ENCODE results near the gene KLHDC7A. TPM values are rescaled to one million over a fixed set of nuclear protein-coding genes. Genes with fewer than 3 reads are reported as not detected.
"Not testable (repeated sequence)": the region's sequence is repeated elsewhere in the genome, so short reads cannot be mapped to it uniquely, and the experiment has no call there.

KLHDC7A gene
- total RNA-seq, 2 donors from 2014 or later: not detected

DNA sequence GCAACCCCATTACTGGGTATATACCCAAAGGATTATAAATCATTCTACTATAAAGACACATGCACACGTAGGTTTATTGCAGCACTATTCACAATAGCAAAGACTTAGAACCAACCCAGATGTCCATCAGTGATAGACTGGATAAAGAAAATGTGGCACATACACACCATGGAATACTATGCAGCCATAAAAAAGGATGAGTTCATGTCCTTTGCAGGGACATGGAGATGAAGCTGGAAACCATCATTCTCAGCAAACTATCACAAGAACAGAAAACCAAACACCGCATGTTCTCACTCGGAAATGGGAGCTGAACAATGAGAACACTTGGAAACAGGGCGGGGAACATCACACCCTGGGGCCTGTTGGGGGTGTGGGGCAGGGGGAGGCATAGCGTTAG lies 18.2 kb upstream of the KLHDC7A start:
- not testable (repeated sequence) for H3K9me3 Mint-ChIP-seq; H3K4me3 Mint-ChIP-seq; H3K36me3 Mint-ChIP-seq (ENCODE audit: insufficient read depth in 2 of 2); DNase-seq; H3K27ac Mint-ChIP-seq; ATAC-seq (replicated peaks in 1 of 2)
- peaks cover 12% of the 10 kb centered on the region for H3K4me1 Mint-ChIP-seq (ENCODE audit: low read depth)
- peaks cover 20% of the 10 kb centered on the region for H3K27me3 Mint-ChIP-seq (ENCODE audit: low read depth)

- DNase-seq: no peak
- Mint-ChIP-seq H3K9me3 (no peaks in the 10 kb centered on the region), H3K36me3 (ENCODE audit: insufficient read depth in 2 of 2) (no peaks in the 10 kb centered on the region), H3K4me1 (ENCODE audit: low read depth) (peaks cover 12% of the 10 kb centered on the region), H3K4me3 (no peak overlapping the region), H3K27me3 (ENCODE audit: low read depth) (peaks cover 20% of the 10 kb centered on the region), H3K27ac (no peak overlapping the region)
- no peak for ATAC-seq (replicated peaks in 1 of 2)
These were observed 17.7 kb upstream of the KLHDC7A start for GRCh38 chr1:18463063-18463462.

- no peaks in the 10 kb centered on the region for H3K36me3 Mint-ChIP-seq (ENCODE audit: insufficient read depth in 2 of 2)
- no peaks in the 10 kb centered on the region for H3K9me3 Mint-ChIP-seq
- peaks cover 12% of the 10 kb centered on the region for H3K4me1 Mint-ChIP-seq (ENCODE audit: low read depth)
- no peak overlapping the region for H3K4me3 Mint-ChIP-seq
- peaks cover 18% of the 10 kb centered on the region for H3K27me3 Mint-ChIP-seq (ENCODE audit: low read depth)
- no peak for DNase-seq
- ATAC-seq (replicated peaks in 1 of 2): no peak
- H3K27ac Mint-ChIP-seq: no peak overlapping the region
These were observed 16.6 kb upstream of the KLHDC7A start for GRCh38 chr1:18463984-18464664.

GRCh38 chr1:18464665-18465050 lies 16.1 kb upstream of the KLHDC7A start:
- ATAC-seq (replicated peaks in 1 of 2) (no peak), DNase-seq (no peak)
- Mint-ChIP-seq H3K36me3 (ENCODE audit: insufficient read depth in 2 of 2) (no peaks in the 10 kb centered on the region), H3K4me1 (ENCODE audit: low read depth) (peaks cover 12% of the 10 kb centered on the region), H3K27ac (no peak overlapping the region), H3K9me3 (no peaks in the 10 kb centered on the region), H3K4me3 (no peak overlapping the region), H3K27me3 (ENCODE audit: low read depth) (peaks cover 13% of the 10 kb centered on the region)

DNA sequence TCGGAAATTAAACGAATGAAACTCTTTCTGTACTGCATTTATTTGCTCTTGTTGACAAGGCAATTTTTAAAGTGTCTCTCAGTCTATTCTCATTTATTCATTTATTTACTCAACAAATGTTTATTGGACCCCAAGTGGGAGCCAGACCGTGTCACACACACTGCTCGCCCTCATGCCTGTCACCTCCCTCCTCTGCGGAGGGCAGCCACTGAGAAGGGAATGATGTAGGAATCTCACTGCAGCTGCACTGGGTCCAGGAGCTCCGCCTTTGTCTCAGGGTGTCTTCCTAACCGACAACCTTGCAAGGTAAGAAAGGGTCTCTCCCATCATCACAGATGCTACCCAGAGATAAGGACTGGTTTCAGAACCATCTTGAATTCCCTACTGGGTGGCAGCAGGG lies 14.1 kb upstream of the KLHDC7A start:
- Mint-ChIP-seq H3K4me1 (ENCODE audit: low read depth) (peaks cover 12% of the 10 kb centered on the region), H3K36me3 (ENCODE audit: insufficient read depth in 2 of 2) (no peaks in the 10 kb centered on the region), H3K4me3 (no peak overlapping the region), H3K27me3 (ENCODE audit: low read depth) (no peaks in the 10 kb centered on the region), H3K27ac (no peak overlapping the region), H3K9me3 (no peaks in the 10 kb centered on the region)
- ATAC-seq (replicated peaks in 1 of 2): no peak
- no peak for DNase-seq

- Mint-ChIP-seq H3K4me3 (no peak overlapping the region), H3K4me1 (ENCODE audit: low read depth) (peaks cover 12% of the 10 kb centered on the region), H3K9me3 (no peaks in the 10 kb centered on the region), H3K27ac (no peak overlapping the region), H3K36me3 (ENCODE audit: insufficient read depth in 2 of 2) (no peaks in the 10 kb centered on the region), H3K27me3 (ENCODE audit: low read depth) (no peaks in the 10 kb centered on the region)
- ATAC-seq (replicated peaks in 1 of 2) (no peak), DNase-seq (no peak)
These were observed 12.2 kb upstream of the KLHDC7A start for GRCh38 chr1:18468570-18468969.

DNA sequence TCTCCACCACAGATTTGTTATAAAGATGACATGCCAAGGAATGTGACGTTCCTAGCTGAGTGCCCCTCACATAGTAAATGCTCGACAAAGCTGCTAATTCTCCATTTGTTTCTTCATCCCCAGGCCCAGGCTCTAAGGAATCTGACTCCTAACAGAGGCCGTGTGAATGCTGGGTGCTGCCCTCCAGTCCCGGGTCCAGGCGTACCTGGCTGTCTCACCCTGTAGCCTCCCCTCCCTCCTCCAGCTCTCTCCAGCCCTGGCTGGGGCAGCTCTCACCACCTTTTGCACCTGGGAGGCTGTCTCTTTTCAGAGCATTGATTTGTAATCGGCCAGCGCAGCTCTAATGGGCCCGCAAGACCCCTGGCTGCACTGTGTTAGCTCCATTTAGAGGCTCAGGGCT lies 11.2 kb upstream of the KLHDC7A start:
- no peaks in the 10 kb centered on the region for H3K9me3 Mint-ChIP-seq
- DNase-seq: no peak
- no peak overlapping the region for H3K4me3 Mint-ChIP-seq
- no peaks in the 10 kb centered on the region for H3K36me3 Mint-ChIP-seq (ENCODE audit: insufficient read depth in 2 of 2)
- ATAC-seq (replicated peaks in 1 of 2): no peak
- no peaks in the 10 kb centered on the region for H3K27me3 Mint-ChIP-seq (ENCODE audit: low read depth)
- H3K27ac Mint-ChIP-seq: no peak overlapping the region
- H3K4me1 Mint-ChIP-seq (ENCODE audit: low read depth): peaks cover 12% of the 10 kb centered on the region

DNA sequence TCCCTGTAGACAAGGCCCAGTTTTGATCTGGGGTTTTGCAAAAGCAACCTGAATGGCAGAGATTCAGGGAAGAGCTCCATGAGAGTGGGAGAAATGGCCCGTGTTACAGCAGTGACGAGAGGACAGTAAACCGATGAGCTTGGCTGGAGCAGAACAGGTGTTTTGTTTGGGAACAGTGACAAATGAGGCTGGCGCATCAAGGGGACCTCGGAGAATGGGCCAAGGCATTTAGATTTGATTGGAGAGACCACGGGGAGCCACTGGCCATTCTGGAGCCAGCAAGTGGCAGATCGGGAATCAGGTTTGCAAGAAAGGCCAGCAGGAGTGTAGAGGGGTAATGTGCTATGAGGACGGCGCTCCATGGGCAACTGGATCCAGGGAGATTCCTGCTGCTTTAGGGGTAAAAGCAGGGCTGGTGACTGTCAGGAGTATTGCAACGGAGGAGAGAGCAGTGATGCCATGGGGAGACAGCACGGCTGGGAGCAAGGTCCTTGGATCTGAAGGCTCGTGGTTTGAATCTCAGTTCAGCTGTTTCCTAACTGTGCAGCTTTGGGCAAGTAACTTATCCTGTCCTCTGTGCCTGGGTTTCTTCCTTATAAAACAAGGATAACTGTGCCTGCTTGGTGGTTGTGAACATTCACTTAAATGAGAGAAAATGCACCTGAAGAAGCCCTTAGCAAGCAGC lies 9.9 kb upstream of the KLHDC7A start:
- H3K9me3 Mint-ChIP-seq: no peaks in the 10 kb centered on the region
- no peak overlapping the region for H3K27ac Mint-ChIP-seq
- no peak for ATAC-seq (replicated peaks in 1 of 2)
- no peak overlapping the region for H3K4me3 Mint-ChIP-seq
- H3K4me1 Mint-ChIP-seq (ENCODE audit: low read depth): peaks cover 9% of the 10 kb centered on the region
- no peaks in the 10 kb centered on the region for H3K36me3 Mint-ChIP-seq (ENCODE audit: insufficient read depth in 2 of 2)
- no peak for DNase-seq
- peaks cover under 1% of the 10 kb centered on the region for H3K27me3 Mint-ChIP-seq (ENCODE audit: low read depth)

- Mint-ChIP-seq H3K36me3 (ENCODE audit: insufficient read depth in 2 of 2) (no peaks in the 10 kb centered on the region), H3K9me3 (no peaks in the 10 kb centered on the region), H3K4me1 (ENCODE audit: low read depth) (no peaks in the 10 kb centered on the region), H3K27me3 (ENCODE audit: low read depth) (peaks cover 10% of the 10 kb centered on the region), H3K4me3 (no peak overlapping the region), H3K27ac (no peak overlapping the region)
- DNase-seq (no peak), ATAC-seq (replicated peaks in 1 of 2) (no peak)
These were observed 7.4 kb upstream of the KLHDC7A start for GRCh38 chr1:18473195-18473815.

GRCh38 chr1:18474559-18475175 lies 6.1 kb upstream of the KLHDC7A start:
- no peak overlapping the region for H3K27ac Mint-ChIP-seq
- H3K4me1 Mint-ChIP-seq (ENCODE audit: low read depth): peaks cover 10% of the 10 kb centered on the region
- H3K4me3 Mint-ChIP-seq: no peak overlapping the region
- H3K27me3 Mint-ChIP-seq (ENCODE audit: low read depth): peaks cover 10% of the 10 kb centered on the region
- DNase-seq (no peak), ATAC-seq (replicated peaks in 1 of 2) (no peak)
- H3K36me3 Mint-ChIP-seq (ENCODE audit: insufficient read depth in 2 of 2): no peaks in the 10 kb centered on the region
- no peaks in the 10 kb centered on the region for H3K9me3 Mint-ChIP-seq

DNA sequence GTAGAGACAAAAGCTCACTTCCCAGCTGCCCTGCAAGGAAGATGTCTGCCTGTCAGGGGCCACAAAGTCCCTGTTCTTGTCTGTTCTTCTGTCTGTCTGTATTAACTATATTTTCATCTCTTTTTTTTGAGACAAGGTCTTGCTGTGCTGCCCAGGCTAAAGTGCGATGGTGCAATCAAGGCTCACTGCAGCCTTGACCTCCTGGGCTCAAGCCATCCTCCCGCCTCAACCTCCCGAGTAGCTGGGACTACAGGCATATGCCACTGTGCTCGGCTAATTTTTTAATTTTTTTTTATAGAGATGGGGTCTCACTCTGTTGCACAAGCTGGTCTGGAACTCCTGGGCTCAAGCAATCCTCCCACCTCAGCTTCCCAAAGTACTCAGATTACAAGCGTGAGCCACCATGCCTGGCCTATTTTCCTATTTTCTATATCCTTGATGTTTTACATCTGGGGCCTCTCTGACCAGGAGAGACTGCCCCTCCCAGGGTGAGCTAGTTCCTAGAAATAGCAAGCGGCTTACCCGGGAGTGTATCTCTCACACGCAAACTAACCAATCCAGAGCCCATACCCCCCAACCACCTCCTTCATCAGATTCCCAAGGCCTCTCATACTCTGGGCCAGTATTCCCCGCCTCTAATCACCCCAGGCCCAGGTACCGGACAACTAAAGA lies 5.4 kb upstream of the KLHDC7A start:
- ATAC-seq (replicated peaks in 1 of 2) (no peak), DNase-seq (no peak)
- Mint-ChIP-seq H3K27ac (no peak overlapping the region), H3K4me3 (no peak overlapping the region), H3K4me1 (ENCODE audit: low read depth) (peaks cover 14% of the 10 kb centered on the region), H3K9me3 (no peaks in the 10 kb centered on the region), H3K27me3 (ENCODE audit: low read depth) (peaks cover 10% of the 10 kb centered on the region), H3K36me3 (ENCODE audit: insufficient read depth in 2 of 2) (no peaks in the 10 kb centered on the region)

GRCh38 chr1:18479454-18479853 lies 1.3 kb upstream of the KLHDC7A start:
- Mint-ChIP-seq H3K4me3 (no peak overlapping the region), H3K36me3 (ENCODE audit: insufficient read depth in 2 of 2) (no peaks in the 10 kb centered on the region), H3K4me1 (ENCODE audit: low read depth) (peaks cover 14% of the 10 kb centered on the region), H3K27ac (no peak overlapping the region), H3K9me3 (no peaks in the 10 kb centered on the region), H3K27me3 (ENCODE audit: low read depth) (peaks cover 10% of the 10 kb centered on the region)
- ATAC-seq (replicated peaks in 1 of 2) (no peak), DNase-seq (no peak)
